Caco-2 (cell line): Measurements from ENCODE around the gene ADGRE3. TPM values are rescaled to one million over a fixed set of nuclear protein-coding genes. Genes with fewer than 3 reads are reported as not detected.

Experiments
- BruUV-seq: library from RNA; stranded (reverse); fragments of 400-500 nt; replicated peaks from 2 replicates; lab custom pipeline; 2021; lab: Mats Ljungman, UMichigan
- CTCF ChIA-PET: fragments of 300-600 bp; sonication (Branson Sonifier 250); formaldehyde crosslinking; loops from one replicate; lab custom pipeline; 2022; ENCODE audit warnings: antibody characterized with exemption; lab: Charles Lee
- POLR2A ChIA-PET: fragments of 300-600 bp; sonication (Branson Sonifier 250); formaldehyde crosslinking; loops from one replicate; lab custom pipeline; 2022; ENCODE audit warnings: antibody characterized with exemption; lab: Charles Lee
- DNase-seq, 2 experiments: peaks; one replicate each; pipeline versions ENCODE4 v3.0.0 to v3.0.0-alpha.2; 2020 to 2022
- H3K27me3 ChIP-seq: replicated peaks from 2 replicates; pipeline ENCODE4 v1.6.0; 2011; ENCODE audit warnings: low read length; ENCODE audit not compliant: control insufficient read depth, insufficient read depth
- H3K36me3 ChIP-seq: 2 replicates; pipeline ENCODE4 v1.5.1; 2011; ENCODE audit warnings: low read length; ENCODE audit not compliant: control insufficient read depth, insufficient read depth
- H3K4me1 ChIP-seq: fragments of 250-450 bp; sonication (Bioruptor Pico); 2 replicates; pipeline ENCODE4 v1.5.1; 2020; ENCODE audit warnings: mild to moderate bottlenecking
- H3K4me3 ChIP-seq: 2 replicates; pipeline ENCODE4 v1.5.1; 2011; ENCODE audit warnings: low read depth, mild to moderate bottlenecking, control low read depth, low read length
- H3K9me3 ChIP-seq: fragments of 250-450 bp; sonication (Bioruptor Pico); 2 replicates; pipeline ENCODE4 v1.5.1; 2020; ENCODE audit warnings: mild to moderate bottlenecking, moderate library complexity
- H3K27ac Mint-ChIP-seq: one replicate; pipeline ENCODE4 v1.8.0; 2022; ENCODE audit warnings: mixed read lengths; ENCODE audit not compliant: unreplicated experiment
- H3K27me3 Mint-ChIP-seq: one replicate; pipeline ENCODE4 v1.8.0; 2022; ENCODE audit warnings: mixed read lengths; ENCODE audit not compliant: insufficient read depth, unreplicated experiment
- H3K36me3 Mint-ChIP-seq: one replicate; pipeline ENCODE4 v1.8.0; 2022; ENCODE audit warnings: mild to moderate bottlenecking, mixed read lengths; ENCODE audit not compliant: insufficient read depth, unreplicated experiment
- H3K4me1 Mint-ChIP-seq: one replicate; pipeline ENCODE4 v1.8.0; 2022; ENCODE audit warnings: low read depth, mixed read lengths; ENCODE audit not compliant: unreplicated experiment
- H3K4me3 Mint-ChIP-seq: one replicate; pipeline ENCODE4 v1.8.0; 2022; ENCODE audit warnings: mild to moderate bottlenecking, moderate library complexity, mixed read lengths; ENCODE audit not compliant: unreplicated experiment
- H3K9me3 Mint-ChIP-seq: one replicate; pipeline ENCODE4 v1.8.0; 2022; ENCODE audit warnings: mixed read lengths; ENCODE audit not compliant: unreplicated experiment
- CTCF ChIP-seq, 2 experiments: fragments of 200-600 bp in 1 of 2; IDR thresholded peaks; 1 replicate in 1 of 2; 2 replicates in 1 of 2; pipeline versions ENCODE4 v1.5.1 to v1.8.0; 2011 to 2022; ENCODE audit warnings: antibody characterized with exemption in 1 of 2, control low read depth in 1 of 2, inconsistent platforms in 1 of 2, low read depth in 1 of 2, low read length in 1 of 2, mild to moderate bottlenecking in 1 of 2, moderate library complexity in 1 of 2; ENCODE audit not compliant: insufficient read depth in 1 of 2, severe bottlenecking in 1 of 2, unreplicated experiment in 1 of 2
- intact Hi-C: fragments of 100-400 bp; cut with micrococcal nuclease; formaldehyde crosslinking; loops from one replicate; pipeline ENCODE4 v1.10.0; 2022; ENCODE audit not compliant: unreplicated experiment
- total RNA-seq: library from RNA; stranded (reverse); gene quantifications from 2 replicates; pipeline ENCODE4 v1.2.3, GENCODE V29; 2022

Gene ADGRE3
- total RNA-seq, 1 experiment from 2014 or later: not detected

- Histone ChIP-seq H3K4me1 (no peaks in the 10 kb centered on the region), H3K27me3 (no peaks in the 10 kb centered on the region), H3K4me3 (no peak overlapping the region), H3K9me3 (no peaks in the 10 kb centered on the region), H3K36me3 (no peaks in the 10 kb centered on the region)
- intact Hi-C loops: no loop called here
- H3K36me3 Mint-ChIP-seq: no peaks in the 10 kb centered on the region
- CTCF ChIA-PET: no interaction called here
- no peak overlapping the region for H3K27ac Mint-ChIP-seq
- TF ChIP-seq CTCF (IDR thresholded peaks at IDR 0.05; ENCODE audit: insufficient read depth in 1 of 2, low read depth in 1 of 2, low read length in 1 of 2, severe bottlenecking in 1 of 2, unreplicated experiment in 1 of 2): no peak
- no peak for DNase-seq
- H3K4me1 Mint-ChIP-seq: no peaks in the 10 kb centered on the region
- no peak overlapping the region for H3K4me3 Mint-ChIP-seq
- no peaks in the 10 kb centered on the region for H3K9me3 Mint-ChIP-seq
- peaks cover 11% of the 10 kb centered on the region for H3K27me3 Mint-ChIP-seq
- BruUV-seq: no TSS peak
- POLR2A ChIA-PET: no interaction called here
Measured at GRCh38 chr19:14678199-14678598, 3.6 kb upstream of the ADGRE3 start.

- H3K27me3 ChIP-seq: no peaks in the 10 kb centered on the region
- Mint-ChIP-seq H3K9me3 (no peaks in the 10 kb centered on the region), H3K4me3 (no peak overlapping the region), H3K36me3 (no peaks in the 10 kb centered on the region), H3K27me3 (peaks cover 7% of the 10 kb centered on the region), H3K27ac (no peak overlapping the region), H3K4me1 (no peaks in the 10 kb centered on the region)
- no peaks in the 10 kb centered on the region for H3K9me3 ChIP-seq
- ChIA-PET CTCF (no interaction called here), POLR2A (no interaction called here)
- no TSS peak for BruUV-seq
- TF ChIP-seq CTCF (IDR thresholded peaks at IDR 0.05; ENCODE audit: insufficient read depth in 1 of 2, low read depth in 1 of 2, low read length in 1 of 2, severe bottlenecking in 1 of 2, unreplicated experiment in 1 of 2): no peak
- no peaks in the 10 kb centered on the region for H3K4me1 ChIP-seq
- intact Hi-C loops: no loop called here
- DNase-seq: no peak
- no peak overlapping the region for H3K4me3 ChIP-seq
- no peaks in the 10 kb centered on the region for H3K36me3 ChIP-seq
Measured at GRCh38 chr19:14677464-14677863, 2.8 kb upstream of the ADGRE3 start.

GRCh38 chr19:14676762-14677161 is 2.1 kb upstream of the ADGRE3 start:
- no peaks in the 10 kb centered on the region for H3K4me1 Mint-ChIP-seq
- H3K27me3 Mint-ChIP-seq: peaks cover 3% of the 10 kb centered on the region
- no peaks in the 10 kb centered on the region for H3K9me3 ChIP-seq
- H3K4me1 ChIP-seq: no peaks in the 10 kb centered on the region
- no peak for TF ChIP-seq CTCF (IDR thresholded peaks at IDR 0.05; ENCODE audit: insufficient read depth in 1 of 2, low read depth in 1 of 2, low read length in 1 of 2, severe bottlenecking in 1 of 2, unreplicated experiment in 1 of 2)
- H3K9me3 Mint-ChIP-seq: no peaks in the 10 kb centered on the region
- ChIA-PET CTCF (no interaction called here), POLR2A (no interaction called here)
- no peak overlapping the region for H3K27ac Mint-ChIP-seq
- no peak for DNase-seq
- H3K36me3 ChIP-seq: no peaks in the 10 kb centered on the region
- H3K4me3 Mint-ChIP-seq: no peak overlapping the region
- intact Hi-C loops: no loop called here
- no peaks in the 10 kb centered on the region for H3K27me3 ChIP-seq
- H3K36me3 Mint-ChIP-seq: no peaks in the 10 kb centered on the region
- H3K4me3 ChIP-seq: no peak overlapping the region
- BruUV-seq: no TSS peak
